Nucleus accumbens (tissue), 56 donors: ENCODE data around the gene PTPRF.
"Not testable (repeated sequence)": the region's sequence is repeated elsewhere in the genome, so short reads cannot be mapped to it uniquely, and the experiment has no call there.

Experiments
- DNase-seq, 56 donors: peaks; one replicate each; lab custom pipeline; 2025; lab: John Stamatoyannopoulos, UW

PTPRF gene

DNA sequence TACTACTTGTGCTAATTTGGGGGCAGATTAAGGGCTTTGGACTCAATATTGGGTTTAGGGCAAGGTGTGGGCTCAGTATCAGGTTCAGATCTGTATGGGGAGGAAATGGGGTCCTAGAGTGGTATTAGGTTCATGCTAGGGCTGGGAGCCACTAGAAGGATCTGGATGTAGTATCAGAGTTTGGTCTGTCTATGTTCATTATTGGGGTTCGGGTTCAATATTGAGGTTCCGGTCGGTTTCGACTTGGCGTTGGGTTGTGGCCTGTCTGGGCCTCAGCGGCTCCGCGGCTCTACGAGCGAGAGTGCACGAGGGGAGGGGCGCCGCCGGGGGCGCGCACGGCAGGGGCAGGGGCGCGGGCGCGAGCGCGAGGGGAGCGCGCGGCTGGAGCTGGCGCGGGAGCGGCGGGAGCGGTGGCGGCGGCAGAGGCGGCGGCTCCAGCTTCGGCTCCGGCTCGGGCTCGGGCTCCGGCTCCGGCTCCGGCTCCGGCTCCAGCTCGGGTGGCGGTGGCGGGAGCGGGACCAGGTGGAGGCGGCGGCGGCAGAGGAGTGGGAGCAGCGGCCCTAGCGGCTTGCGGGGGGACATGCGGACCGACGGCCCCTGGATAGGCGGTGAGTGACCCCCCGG lies at the start of gene PTPRF:
TSS of gene PTPRF (plus strand) at position 401 of the 624 bp plus-strand sequence. CDS start 14,193 bp downstream, outside the sequence.
- peak in 49 of 56 donors; percentile 24 to 86 (median 62) for DNase-seq

DNA sequence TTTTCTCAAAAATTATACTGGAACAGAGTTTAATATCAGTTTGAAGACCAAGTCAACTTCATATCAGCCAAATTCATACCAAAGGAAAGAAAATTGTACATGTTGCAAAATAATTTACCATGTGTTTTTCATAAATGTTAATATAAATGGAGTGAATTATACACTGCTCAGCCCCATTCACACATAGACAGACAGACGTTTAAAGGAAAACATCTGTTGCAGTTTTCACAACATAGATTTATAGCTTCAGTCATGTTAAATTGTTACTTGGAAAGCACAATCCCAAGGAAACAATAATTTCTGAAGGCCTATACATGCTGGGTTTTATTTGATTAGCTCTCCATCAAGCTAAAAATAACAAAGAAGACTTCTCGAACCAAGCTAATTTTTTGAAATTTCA lies 49.2 kb upstream of the PTPRF start:
- no peak for DNase-seq

DNA sequence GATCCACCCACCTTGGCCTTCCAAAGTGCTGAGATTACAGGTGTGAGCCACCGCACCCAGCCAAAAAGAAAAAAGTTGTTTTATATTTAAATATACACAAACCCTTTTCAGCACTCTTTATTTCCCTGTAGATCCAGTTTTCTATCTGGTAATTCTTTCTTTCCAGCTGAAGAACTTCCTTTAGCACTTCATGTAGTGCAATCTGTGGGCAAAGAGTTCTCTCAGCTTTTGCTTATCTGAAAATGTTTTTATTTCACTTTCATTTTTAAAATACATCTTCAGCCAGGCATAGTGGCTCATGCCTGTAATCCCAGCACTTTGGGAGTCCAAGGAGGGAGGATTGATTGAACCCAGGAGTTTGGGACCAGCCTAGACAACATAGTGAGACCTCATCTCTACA lies 48.5 kb upstream of the PTPRF start:
- no peak for DNase-seq

DNA sequence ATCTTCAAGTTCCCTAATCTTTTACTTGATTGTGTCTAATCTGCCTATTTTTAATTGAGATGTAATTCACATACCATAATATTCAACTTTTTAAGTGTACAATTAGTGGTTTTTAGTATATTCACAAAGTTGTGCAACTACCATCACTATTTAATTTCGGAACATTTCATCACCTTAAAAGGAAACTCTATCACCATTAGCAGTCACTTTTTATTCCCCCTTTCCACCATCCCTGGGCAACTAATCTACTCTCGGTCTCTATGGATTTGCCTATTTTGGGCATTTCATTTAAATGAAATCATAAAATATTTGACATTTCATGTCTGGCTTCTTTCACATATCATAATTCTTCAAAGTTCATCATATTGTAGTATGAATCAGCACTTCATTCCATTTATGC lies 46.3 kb upstream of the PTPRF start:
- DNase-seq, result no peak

DNA sequence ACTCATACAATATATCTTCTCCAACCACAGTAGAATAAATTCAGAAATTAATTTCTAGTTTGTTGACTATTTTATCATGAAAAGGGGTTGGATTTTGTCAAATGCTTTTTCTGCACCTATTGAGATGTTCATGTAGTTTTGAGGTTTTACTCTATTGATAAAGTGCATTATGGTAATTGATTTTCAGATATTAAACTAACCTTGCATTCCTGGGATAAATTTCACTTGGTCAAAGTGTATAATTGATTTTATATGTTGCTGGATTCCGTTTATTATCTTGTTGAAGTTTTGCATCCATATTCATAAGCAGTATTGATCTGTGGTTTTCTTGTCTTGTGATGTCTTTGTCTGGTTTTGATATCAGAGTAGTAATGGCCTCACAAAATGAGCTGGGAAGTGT lies 42.5 kb upstream of the PTPRF start:
- DNase-seq, result no peak

DNA sequence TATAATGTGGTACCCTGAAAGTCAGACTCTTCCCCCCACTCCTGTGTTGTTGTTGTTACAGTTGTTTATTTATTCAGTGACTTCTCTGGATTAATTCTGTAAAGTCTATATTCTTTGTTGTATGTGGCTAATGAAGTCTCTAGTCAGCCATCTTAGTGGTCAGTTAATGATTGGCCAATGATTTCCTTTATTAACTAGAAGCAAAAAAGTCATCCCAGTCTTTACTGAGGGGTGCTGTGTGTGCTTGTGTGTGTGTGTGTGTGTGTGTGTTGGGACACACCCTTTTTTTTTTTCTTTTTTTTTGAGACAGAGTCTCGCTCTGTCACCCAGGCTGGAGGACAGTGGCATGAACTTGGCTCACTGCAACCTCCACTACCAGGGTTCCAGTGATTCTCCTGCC lies 39.6 kb upstream of the PTPRF start:
- DNase-seq, result no peak

DNA sequence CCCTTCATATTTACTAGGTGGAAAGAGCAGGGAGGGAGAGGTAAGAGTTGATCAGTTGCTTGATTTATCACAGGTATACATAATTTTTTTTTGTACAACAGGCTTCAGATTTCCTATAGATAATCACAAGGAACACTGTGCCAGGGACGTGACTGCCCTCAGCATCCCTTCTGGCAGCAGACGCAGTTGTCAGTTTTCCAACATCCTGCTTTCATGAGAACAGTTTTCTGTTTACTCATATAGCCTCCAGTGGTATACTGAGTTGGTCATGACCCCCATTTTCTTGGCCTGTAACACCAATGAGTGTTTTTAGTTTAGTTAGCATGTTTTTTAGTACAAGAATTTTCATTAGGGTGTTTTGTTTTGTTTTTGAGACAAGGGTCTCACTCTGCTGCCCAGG lies 37.9 kb upstream of the PTPRF start:
- DNase-seq, result no peak

DNA sequence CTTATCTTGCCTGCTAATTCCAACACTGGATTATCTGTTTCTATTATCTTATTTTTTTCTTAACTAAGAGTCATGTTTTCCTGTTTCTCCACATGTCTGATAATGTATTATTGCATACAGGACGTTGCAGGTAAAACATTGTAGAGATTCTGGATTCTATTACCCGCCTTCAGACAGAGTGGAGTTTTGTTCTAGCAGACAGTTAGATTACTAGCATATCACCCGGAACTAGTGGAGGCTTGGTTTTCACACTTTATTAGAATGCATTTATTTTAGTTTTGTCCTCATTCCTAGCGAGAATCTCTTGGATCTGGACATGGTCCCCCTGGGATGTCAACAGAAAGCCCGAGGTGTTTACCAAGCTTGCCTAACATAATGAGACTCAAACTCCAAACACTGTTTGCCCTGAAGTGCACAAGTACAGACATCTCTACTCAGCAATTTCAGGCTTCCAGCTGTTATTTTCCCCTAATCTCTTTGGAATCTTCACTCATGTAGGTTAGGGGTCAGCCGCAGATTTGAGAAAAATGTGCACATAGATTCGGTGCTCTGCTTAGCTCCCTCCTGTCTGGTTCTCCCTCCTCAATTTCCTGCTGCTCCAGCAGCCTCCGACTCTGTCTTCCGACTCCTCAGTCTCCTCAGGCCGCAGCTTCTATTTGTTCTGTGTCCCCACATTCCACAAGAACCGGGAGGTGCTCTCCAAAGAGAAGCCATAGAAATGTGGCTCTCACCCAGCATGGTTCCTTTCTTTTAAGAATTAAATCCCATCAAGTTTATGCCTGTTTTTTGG lies 36.8 kb upstream of the PTPRF start:
- no peak for DNase-seq

DNA sequence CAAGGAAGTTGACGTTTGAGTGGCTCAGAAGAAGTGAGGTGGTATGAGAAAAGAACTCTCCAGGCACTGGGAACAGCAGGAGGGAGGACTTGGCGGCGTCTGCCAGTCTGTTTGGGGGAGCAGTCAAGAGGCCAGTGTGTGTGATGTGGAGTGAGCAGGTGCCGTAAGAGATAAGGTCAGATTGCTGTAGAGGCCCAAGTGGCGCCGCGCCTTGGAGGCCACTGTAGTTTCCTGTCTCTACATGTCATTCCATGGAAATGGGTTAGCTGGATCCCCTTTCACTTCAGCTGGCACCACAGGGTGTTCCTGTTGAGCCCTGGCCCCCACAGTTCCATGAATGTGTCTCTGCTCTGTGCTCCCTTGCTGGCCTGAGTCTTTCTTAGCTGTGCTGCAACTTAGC lies 35.5 kb upstream of the PTPRF start:
- no peak for DNase-seq

DNA sequence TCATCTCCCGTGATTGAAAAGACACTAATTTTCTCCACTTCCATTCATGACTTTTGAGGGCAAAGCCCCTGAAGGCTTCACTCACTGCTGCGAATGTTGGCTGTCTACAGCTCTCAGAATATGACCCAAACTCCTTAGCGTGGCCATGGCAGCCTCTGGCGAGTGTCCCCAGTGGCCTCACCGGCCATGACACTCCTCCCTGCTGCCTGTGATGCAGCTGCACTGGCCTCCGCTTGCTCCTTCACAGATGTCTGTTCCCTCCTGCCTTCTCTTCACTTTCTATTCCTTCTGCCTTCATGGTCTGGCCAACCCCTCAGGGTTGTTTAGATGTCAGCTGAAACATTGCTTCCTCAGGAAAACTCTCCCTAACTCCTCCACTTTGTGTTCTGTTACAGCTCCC lies 30.8 kb upstream of the PTPRF start:
- DNase-seq, result no peak

DNA sequence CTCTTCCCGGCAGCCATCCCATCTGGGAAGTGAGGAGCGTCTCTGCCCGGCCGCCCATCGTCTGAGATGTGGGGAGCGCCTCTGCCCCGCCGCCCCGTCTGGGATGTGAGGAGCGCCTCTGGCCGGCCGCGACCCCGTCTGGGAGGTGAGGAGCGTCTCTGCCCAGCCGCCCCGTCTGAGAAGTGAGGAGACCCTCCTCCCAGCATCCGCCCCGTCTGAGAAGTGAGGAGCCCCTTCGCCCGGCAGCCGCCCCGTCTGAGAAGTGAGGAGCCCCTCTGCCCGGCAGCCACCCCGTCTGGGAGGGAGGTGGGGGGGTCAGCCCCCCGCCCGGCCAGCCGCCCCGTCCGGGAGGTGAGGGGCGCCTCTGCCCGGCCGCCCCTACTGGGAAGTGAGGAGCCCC lies 28.9 kb upstream of the PTPRF start:
- not testable (repeated sequence) for DNase-seq

DNA sequence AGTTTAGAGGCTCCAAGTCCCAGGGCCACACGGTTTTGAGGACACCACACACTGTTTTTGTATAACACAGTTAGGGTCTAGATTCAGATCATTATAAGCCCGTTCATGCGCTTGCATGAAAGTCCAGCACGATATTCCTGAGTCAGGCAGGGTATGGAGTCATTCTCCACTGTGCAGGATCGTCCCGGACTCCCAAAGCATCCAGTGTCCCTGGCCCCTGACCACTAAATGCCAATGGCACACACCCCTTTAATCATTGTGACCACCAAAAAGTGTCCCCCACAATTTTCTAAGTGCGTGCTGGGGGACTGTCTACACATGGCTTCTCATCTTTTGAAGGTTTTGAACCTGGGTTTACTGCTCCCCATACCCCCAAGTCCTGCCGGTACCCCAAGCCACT lies 27.1 kb upstream of the PTPRF start:
- DNase-seq, result no peak

DNA sequence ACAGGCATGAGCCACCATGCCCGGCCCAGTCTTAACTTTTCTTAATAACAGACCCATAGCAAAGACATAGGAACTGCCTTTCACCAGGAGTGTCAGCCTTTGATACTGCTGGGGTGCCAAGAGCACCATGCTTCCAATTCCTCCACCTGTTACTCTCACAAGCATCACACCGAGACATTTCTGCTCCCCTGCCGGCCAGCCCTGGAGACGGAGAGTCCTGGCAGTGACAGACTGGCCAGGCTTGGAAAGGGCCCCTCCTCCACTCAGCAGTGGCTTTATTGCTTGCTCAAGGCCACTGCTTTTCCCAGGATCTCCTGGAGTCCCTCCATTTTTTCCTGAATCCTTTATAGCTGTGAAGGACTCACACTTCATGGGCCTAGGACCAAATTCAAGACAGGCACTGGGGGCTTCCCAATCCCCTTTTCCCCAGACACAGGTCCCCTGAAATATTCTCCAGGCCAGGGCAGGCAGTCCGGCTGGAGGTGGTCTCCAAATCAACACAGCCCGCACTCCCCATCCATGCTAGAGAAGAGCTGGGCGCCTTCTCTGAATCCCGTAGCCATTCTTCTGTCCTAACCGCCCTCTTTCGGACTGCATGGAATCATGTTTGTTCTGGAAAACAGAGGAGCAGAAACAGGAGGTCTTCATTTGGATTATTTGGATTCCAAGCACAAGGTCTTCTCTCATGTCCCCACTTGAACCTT lies 25.5 kb upstream of the PTPRF start:
- DNase-seq, result no peak

DNA sequence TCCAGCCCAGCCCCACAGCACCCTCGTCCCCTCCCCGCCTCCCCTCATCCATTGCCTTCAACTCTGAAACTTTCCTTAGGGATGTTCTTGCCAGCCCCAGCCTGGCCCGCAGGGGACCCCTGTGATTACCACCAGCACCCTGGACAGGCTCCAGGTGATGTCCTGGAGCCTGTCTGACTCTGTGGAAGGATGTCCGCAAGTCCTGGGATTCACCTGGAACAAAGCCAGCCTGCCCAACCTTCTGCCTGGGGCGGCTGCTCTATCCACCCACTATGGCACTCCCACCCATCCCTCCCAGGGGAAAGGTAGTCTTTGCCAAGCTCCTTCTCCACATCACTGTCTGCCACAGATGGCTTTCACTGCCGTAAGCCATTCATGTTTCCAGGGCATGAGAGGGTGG lies 24.4 kb upstream of the PTPRF start:
- DNase-seq, result no peak

DNA sequence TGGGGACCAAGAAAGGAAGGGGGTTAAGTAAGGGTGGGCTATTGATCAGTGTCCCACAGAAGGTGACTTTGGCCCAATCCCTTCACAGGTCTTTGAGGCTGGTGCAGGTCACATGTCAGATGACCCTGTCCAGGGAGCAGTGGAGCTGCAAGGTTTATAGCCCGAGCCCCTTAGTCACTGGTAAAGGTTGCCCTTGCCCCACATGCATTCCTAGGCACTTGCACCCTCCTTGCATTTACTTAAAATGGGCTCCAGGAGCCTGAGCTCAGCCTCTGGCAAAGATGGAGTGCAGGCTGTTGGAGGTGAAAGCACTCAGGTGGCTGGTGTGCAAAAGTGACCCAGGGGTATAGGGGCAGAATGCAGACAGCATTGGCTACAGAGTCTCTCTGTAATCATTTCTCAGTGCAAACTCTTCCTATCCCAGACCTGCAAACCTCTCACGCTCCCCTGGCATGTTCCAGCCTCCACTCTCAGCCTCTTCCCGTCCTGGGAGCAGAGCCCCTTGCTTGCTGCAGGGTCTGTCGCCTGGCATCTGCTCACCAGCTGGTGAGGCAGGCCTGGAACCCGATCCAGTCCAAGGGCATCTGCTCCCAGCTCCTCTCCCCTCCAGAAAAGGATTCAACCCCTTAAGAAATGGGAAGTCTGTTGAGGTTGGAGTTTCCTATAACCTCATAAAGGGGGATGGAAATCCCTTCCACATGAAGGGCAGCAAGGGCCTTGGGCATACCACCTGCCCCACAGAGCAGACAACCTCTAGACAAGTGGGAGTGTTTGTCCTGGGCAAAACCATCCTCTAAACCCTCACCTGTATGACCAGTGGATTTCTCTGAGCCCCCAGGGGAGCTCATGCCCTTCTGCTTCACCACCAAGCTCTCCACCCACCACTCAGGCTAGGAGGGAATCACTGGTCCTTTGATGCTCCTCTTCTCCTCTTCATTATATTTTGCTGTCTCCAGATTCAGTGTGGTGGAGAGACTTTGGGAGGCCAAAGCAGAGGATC lies 23.1 kb upstream of the PTPRF start:
- DNase-seq, result no peak

DNA sequence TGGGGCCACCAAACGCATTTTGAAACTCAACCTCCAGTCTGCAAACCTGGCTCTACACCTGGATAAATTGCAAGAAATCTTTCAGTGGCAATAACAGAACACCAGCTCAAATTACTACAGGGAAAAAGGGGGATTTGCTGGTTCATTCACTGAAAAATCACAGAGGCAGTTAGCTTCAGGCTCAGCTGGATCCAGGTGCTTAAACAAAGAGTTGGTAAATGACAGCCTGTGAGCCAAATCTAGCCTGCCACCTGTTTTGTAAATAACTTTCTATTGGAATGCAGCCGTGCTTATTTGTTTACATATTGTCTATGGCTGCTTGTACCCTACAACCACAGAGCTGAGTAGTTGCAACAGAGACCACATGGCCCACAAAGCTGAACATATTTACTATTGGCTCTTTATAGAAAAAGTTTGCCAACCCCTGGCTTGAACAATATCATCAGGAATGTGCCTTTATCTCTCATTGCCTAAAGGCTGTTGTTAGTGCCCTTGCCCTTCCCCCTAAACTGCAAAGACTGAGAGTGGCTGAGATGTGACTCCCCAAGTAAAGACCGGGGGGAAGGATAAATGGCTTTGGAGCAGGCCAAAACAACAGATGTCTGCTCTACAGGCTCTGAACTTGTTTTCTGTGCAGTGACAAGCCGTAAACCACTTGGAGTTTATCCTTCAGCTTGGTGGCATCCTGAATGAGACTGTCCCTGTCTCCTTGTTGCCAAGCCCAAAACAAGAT lies 21.5 kb upstream of the PTPRF start:
- no peak for DNase-seq

DNA sequence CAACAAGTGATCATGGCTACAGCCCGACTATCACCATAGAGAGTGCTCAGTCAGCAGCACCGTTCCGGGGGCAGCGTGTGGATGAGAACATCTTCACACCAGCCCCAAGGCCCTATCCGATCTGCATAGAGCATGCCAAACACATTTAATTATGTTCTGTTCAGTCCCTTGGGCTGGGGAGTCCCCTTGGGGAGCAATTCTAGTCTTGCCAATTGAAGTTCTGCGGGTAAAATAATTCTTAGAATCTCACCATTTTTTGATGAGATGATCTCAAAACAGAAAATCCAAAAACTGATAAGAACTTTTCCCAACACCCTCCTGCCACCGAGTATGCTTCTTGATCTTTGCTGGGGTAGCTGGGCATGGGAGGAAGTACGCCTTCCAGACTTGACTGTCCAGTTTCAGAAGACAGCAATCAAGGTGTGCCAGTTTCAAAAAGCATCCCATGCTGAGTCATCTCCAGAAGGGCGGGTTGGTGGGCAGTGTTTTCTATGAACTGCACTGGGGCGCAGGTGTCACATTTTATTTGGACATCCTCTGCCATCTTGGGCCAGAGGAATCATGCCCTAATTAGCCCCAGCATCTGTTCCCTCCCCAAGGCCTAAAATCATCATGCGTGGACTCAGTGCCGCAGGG lies 20.8 kb upstream of the PTPRF start:
- no peak for DNase-seq

DNA sequence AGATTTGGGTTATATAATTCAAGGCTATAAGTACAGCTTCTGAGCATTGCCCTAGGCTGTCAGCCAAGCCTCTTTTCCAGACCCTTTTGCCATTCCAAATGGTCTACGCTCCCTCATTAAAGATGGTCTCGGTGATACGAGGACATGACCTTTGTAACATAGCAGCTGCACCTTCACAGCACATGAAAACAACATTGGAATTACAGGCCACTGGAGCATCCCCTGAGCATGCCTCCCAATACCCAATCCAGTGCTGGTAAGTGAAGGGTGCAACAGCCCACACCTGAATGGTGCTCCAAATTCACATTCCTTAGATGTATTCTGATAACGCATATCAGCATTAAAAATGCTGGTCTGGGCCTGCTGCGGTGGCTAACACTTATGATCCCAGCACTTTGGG lies 20.1 kb upstream of the PTPRF start:
- DNase-seq, result no peak

DNA sequence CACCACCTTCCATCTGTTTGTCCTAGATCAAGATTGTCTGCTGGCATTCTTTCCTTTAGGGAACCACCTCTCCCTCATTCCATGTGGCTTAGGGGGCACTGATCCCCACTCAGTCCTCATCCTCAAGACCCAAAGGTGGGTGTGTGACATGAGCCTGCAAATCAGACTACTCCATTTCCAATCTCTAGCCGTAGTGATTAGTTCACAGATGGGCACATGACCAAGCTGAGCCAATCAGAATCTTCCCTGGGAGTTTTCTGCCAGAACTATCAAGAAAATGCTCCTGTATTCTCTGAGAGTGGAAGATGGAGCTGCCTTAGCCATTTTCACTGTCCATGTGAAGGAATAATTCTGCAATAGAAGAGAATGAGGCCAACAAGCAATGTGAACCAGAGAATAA lies 19.3 kb upstream of the PTPRF start:
- DNase-seq, result no peak
